ENCODE results near the gene RMND1. TPM values are rescaled to one million over a fixed set of nuclear protein-coding genes. Genes with fewer than 3 reads are reported as not detected.

Gene RMND1
- total RNA-seq, 2 donors from 2014 or later: 19.2 to 27.3 TPM

Other genes starting within 250 kb of the RMND1 start
- 1 to 10 TPM in 1 of 2 donors, not detected in 1; 4.7 TPM for gene AKAP12, start 212.2 kb downstream of the RMND1 start, total RNA-seq
- 10 to 100 TPM; 20.4 to 23.8 TPM for gene ZBTB2, start 60.6 kb downstream of the RMND1 start, total RNA-seq
- gene CCDC170, start 41.9 kb upstream of the RMND1 start, total RNA-seq: not detected